A549 (cell line): ENCODE results near the gene CTR9. TPM values are rescaled to one million over a fixed set of nuclear protein-coding genes. Genes with fewer than 3 reads are reported as not detected.

ENCODE experiments used
- ATAC-seq, 2 experiments: fragments of 200-7000 bp in 1 of 2; fragments of >200 bp in 1 of 2; cut with Nextera tagmentation in 1 of 2; cut with Tn5 transposase in 1 of 2; 3 replicates each; pipeline versions ENCODE4 v1.8.0 to v1.9.1; 2018 to 2020; ENCODE audit warnings: mild to moderate bottlenecking in 1 of 2, moderate library complexity in 1 of 2
- CTCF ChIA-PET: fragments of 300-600 bp; sonication (Branson Sonifier 250); formaldehyde crosslinking; extraction: SDS; loops from one replicate; lab custom pipeline; 2021; ENCODE audit warnings: antibody characterized with exemption, inconsistent platforms; lab: Yijun Ruan, JAX
- POLR2A ChIA-PET: fragments of 350-600 bp; formaldehyde crosslinking; extraction: SDS; loops from one replicate; lab custom pipeline; 2021; ENCODE audit warnings: antibody characterized with exemption, inconsistent platforms; lab: Yijun Ruan, JAX
- DNase-seq, 2 experiments: peaks; one replicate each; pipeline versions ENCODE4 v3.0.0 to v3.0.0-alpha.2; 2011 to 2016; ENCODE audit warnings: low read depth in 1 of 2, low spot score in 1 of 2
- FAIRE-seq: peaks from 2 replicates; lab custom pipeline; 2011; peaks lifted over from hg19 to GRCh38; lab: Jason Lieb, UNC
- H3K27ac ChIP-seq, 2 experiments: fragments of >200 bp; sonication (Bioruptor Twin); formaldehyde crosslinking; 3 replicates each; pipeline ENCODE4 v1.5.1; 2016 to 2017
- H3K4me1 ChIP-seq: fragments of >200 bp; sonication (Bioruptor Twin); formaldehyde crosslinking; 3 replicates; pipeline ENCODE4 v1.6.1; 2016
- H3K4me2 ChIP-seq: fragments of >200 bp; sonication (Bioruptor Twin); formaldehyde crosslinking; 3 replicates; pipeline ENCODE4 v1.6.1; 2016
- H3K4me3 ChIP-seq: fragments of >200 bp; sonication (Bioruptor Twin); formaldehyde crosslinking; 3 replicates; pipeline ENCODE4 v1.5.1; 2016
- H3K9me3 ChIP-seq: fragments of >200 bp; sonication (Bioruptor Twin); formaldehyde crosslinking; 3 replicates; pipeline ENCODE4 v1.6.1; 2016
- ATOH8 ChIP-seq: fragments of 250-450 bp; sonication (Bioruptor Pico); IDR thresholded peaks from 2 replicates; pipeline ENCODE4 v1.5.0; 2020; ENCODE audit warnings: low read depth, mild to moderate bottlenecking, moderate library complexity
- BCL3 ChIP-seq: fragments of >200 bp; sonication (Bioruptor Twin); formaldehyde crosslinking; IDR thresholded peaks from 3 replicates; pipeline ENCODE4 v1.6.1; 2016
- BHLHE40 ChIP-seq: IDR thresholded peaks from 2 replicates; pipeline ENCODE4 v1.6.1; 2012; ENCODE audit warnings: low read depth, low read length, inconsistent platforms
- CEBPB ChIP-seq, 2 experiments: fragments of >200 bp in 1 of 2; sonication (Bioruptor Twin) in 1 of 2; formaldehyde crosslinking in 1 of 2; IDR thresholded peaks; 2 replicates each; pipeline ENCODE4 v1.6.1; 2012 to 2016
- CTCF ChIP-seq: fragments of >200 bp; sonication (Bioruptor Twin); formaldehyde crosslinking; IDR thresholded peaks from 3 replicates; pipeline ENCODE4 v1.5.1; 2016
- EP300 ChIP-seq, 2 experiments: fragments of >200 bp; sonication (Bioruptor Twin); formaldehyde crosslinking; IDR thresholded peaks; 2 replicates in 1 of 2; 3 replicates in 1 of 2; pipeline ENCODE4 v1.6.1; 2016 to 2017
- ESRRA ChIP-seq: fragments of 150-350 bp; IDR thresholded peaks from 2 replicates; pipeline ENCODE4 v1.6.1; 2014; ENCODE audit warnings: mild to moderate bottlenecking, low read length, borderline replicate concordance
- FOSL2 ChIP-seq, 2 experiments: fragments of 450-650 bp in 1 of 2; fragments of >200 bp in 1 of 2; sonication (Bioruptor Twin) in 1 of 2; formaldehyde crosslinking; IDR thresholded peaks; 2 replicates each; pipeline versions ENCODE4 v1.5.0 to v1.6.1; 2016 to 2020; ENCODE audit warnings: mild to moderate bottlenecking in 1 of 2, moderate library complexity in 1 of 2
- GATA3 ChIP-seq: IDR thresholded peaks from 2 replicates; pipeline ENCODE4 v1.6.1; 2012; ENCODE audit warnings: borderline replicate concordance
- HOXB13 ChIP-seq: fragments of 250-450 bp; sonication (Bioruptor Pico); IDR thresholded peaks from 2 replicates; pipeline ENCODE4 v1.5.0; 2020; ENCODE audit warnings: low read depth, mild to moderate bottlenecking, moderate library complexity
- JUN ChIP-seq, 2 experiments: fragments of >200 bp; sonication (Bioruptor Twin); formaldehyde crosslinking; IDR thresholded peaks; 2 replicates in 1 of 2; 3 replicates in 1 of 2; pipeline ENCODE4 v1.6.1; 2016 to 2017
- JUNB ChIP-seq: fragments of >200 bp; sonication (Bioruptor Twin); formaldehyde crosslinking; IDR thresholded peaks from 2 replicates; pipeline ENCODE4 v1.6.1; 2016
- KDM5A ChIP-seq: fragments of 200-600 bp; sonication (generic); IDR thresholded peaks from 2 replicates; pipeline ENCODE4 v1.6.1; 2016; ENCODE audit warnings: antibody characterized with exemption, mild to moderate bottlenecking
- MAFK ChIP-seq: fragments of 450-650 bp; IDR thresholded peaks from 2 replicates; pipeline ENCODE4 v1.6.1; 2014; ENCODE audit not compliant: partially characterized antibody
- MAZ ChIP-seq: fragments of 150-350 bp; IDR thresholded peaks from 2 replicates; pipeline ENCODE4 v1.6.1; 2014; ENCODE audit warnings: antibody characterized with exemption, low read depth, low read length, borderline replicate concordance
- RAD21 ChIP-seq, 2 experiments: fragments of >200 bp in 1 of 2; sonication (Bioruptor Twin) in 1 of 2; formaldehyde crosslinking in 1 of 2; IDR thresholded peaks in 1 of 2; conservative IDR thresholded peaks in 1 of 2; 2 replicates in 1 of 2; 3 replicates in 1 of 2; pipeline ENCODE4 v1.6.1; 2012 to 2018; ENCODE audit warnings: inconsistent platforms in 1 of 2
- SMC3 ChIP-seq: fragments of >200 bp; sonication (Bioruptor Twin); formaldehyde crosslinking; IDR thresholded peaks from 3 replicates; pipeline ENCODE4 v1.6.1; 2018; ENCODE audit warnings: inconsistent platforms
- ZFP36 ChIP-seq: fragments of 450-650 bp; IDR thresholded peaks from 2 replicates; pipeline ENCODE4 v1.6.1; 2014; ENCODE audit warnings: borderline replicate concordance; ENCODE audit not compliant: partially characterized antibody
- WGBS: methylation state at CpG from one replicate; pipeline ENCODE4 v1.1.6; 2017; ENCODE audit errors: missing lambda C conversion rate; 5-methylcytosine and 5-hydroxymethylcytosine counted together
- polyA plus RNA-seq, 4 experiments: library from polyadenylated mRNA; depleted of rRNA in 3 of 4; stranded (reverse); fragments of >200 nt; fragmentation: RNase III in 1 of 4; extraction: RNeasy Plus Mini Kit Qiagen cat#74134 plus additional on column Dnase treatment in 1 of 4; gene quantifications; 2 replicates in 3 of 4; 3 replicates in 1 of 4; pipeline ENCODE4 v1.2.3, GENCODE V29; 2011 to 2017
- TF ChIP-seq, protein P1 (sequence below): IDR thresholded peaks from 2 replicates; pipeline ENCODE4 v1.6.1; 2012

CTR9 gene
- polyA plus RNA-seq, 2 of the 4 experiments (the other 2 are of a cell fraction), result 24.8 to 35.0 TPM

DNA sequence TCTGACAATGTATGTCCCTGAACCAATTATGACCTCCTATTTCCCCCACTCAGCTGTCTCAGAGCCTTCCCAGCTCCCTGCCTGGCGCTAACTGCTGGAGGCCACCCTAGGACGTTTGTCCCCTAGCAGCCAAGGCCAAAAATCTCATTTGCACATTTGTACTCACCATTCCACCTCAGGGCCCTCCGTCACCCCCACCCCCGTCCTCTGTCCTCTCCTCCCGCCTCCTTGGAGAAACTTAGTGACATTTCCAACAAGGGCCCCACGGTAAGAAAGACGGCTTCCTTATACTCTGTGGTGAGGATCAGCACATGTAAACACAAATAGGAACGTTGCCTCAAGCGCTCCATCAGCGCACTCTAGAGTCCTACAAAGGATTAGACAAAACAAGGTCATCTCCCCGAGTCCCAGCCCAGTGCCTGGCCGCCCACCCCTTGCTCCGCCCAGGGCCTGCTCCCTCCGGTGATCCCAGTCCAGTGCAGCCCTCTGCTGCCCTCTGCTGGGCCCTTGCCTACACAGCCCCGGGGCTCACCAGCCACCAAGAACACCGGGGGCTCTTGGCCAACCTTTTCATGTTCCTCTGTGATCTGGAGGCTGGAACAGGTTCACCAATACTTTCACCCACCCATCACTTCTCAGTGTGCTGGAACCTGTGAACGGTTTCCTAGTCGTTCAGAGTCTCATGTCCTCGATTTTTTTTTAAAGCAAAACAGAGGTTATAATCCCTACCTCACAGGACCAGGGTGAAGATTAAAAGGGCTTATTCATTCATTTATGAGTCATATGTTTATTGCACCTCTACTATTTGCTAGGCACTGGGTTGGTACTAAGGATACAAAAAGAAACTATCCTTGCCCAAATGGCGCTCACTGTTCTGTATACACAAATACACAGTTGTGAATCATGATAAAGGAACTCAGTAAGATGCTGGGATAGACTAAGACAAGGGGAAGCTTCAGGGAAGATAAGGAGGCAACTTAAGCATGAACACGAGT is 15.3 kb upstream of the CTR9 start:
- FAIRE-seq (peak; percentile 54), ATAC-seq (peak; percentile 98 to 99), DNase-seq (peak; percentile 93 to 97)
- ChIA-PET POLR2A (interaction anchor here (0.6 to 0.9 kb wide), 2 partner anchors 195 to 431 kb away, joined by 3 read pairs; partner anchors contain the start of genes ADM and RNF141), CTCF (interaction anchor here (0.6 to 6.3 kb wide), 61 partner anchors 8 to 977 kb away, joined by 3 to 51 read pairs (median 4); partner anchors contain the start of genes AMPD3, IRAG1 and RNF141)
- Histone ChIP-seq H3K27ac (peak overlapping the region; percentile 77 to 88), H3K9me3 (no peaks in the 10 kb centered on the region), H3K4me1 (peaks cover 13% of the 10 kb centered on the region), H3K4me3 (peak overlapping the region; percentile 27), H3K4me2 (peak overlapping the region; percentile 71)
- TF ChIP-seq JUNB (peak; percentile 75), MAZ (peak; percentile 53; the same call in 1 of the 2 replicates), HOXB13 (no peak), ESRRA (no peak), SMC3 (peak; percentile 99), MAFK (peak; percentile 9), JUN (IDR thresholded peaks at IDR 0.05) (peak; percentile 27 to 64; a peak in 2 of 5 replicates), ATOH8 (CRISPR knock-in tag) (no peak), KDM5A (0 out of 2 replicates have a peak, but pooled peaks have one; percentile 47), FOSL2 (IDR thresholded peaks at IDR 0.05) (no peak; the same call in none of the 2 replicates), FOSL2 (CRISPR knock-in tag; IDR thresholded peaks at IDR 0.05) (peak; percentile 91), RAD21 (conservative IDR thresholded peaks at IDR 0.05 in 1 of 2, IDR thresholded peaks at IDR 0.05 in 1 of 2) (peak; percentile 98 to 100), CEBPB (IDR thresholded peaks at IDR 0.05) (peak in 1 of 2 experiments; percentile 40; a peak in 2 of 4 replicates), CTCF (peak; percentile 99), BHLHE40 (0 out of 2 replicates have a peak, but pooled peaks have one; percentile 27), GATA3 (0 out of 2 replicates have a peak, but pooled peaks have one; percentile 39)
- TF ChIP-seq, protein P1, sequence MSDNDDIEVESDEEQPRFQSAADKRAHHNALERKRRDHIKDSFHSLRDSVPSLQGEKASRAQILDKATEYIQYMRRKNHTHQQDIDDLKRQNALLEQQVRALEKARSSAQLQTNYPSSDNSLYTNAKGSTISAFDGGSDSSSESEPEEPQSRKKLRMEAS, result peak; percentile 69
- 4% methylated on average over 19 of the region's 21 CpGs for WGBS

DNA sequence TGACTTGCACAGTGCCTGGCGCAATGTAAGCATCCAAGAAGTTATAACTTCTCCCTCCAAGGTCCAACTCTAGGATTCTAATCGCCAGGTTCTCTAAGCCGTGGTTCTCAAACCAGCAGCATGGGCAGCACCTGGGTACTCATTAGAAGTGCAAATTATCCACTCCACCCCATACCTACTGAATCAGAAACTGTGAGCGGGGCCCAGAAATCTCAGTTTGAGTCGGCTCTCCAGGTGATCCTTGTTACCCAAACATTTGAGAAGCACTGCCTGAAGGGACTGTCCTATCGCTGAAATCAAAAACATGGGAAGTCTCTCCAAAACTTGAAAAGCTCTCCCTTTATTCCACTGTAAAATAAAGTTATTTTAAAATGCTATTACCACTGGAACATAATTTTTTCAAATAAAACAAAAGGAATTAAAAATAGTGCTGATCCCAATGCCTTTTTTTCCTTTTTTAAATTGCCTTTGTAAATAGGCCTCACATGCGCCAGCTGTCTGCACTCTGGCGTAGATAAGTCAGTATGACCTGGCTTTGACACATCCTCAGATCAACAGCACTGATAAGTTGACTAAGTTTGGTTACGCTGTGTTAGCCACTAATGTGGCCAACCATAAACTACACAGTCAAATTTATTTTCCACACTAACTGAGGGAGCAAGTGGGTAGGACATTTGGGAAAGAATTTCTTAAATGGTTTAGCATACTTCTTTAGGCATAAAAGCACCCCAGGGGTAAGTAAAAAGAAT is 8.4 kb upstream of the CTR9 start:
- no peak for TF ChIP-seq MAZ
- no peak for TF ChIP-seq ZFP36
- no peak for TF ChIP-seq CTCF
- TF ChIP-seq EP300 (IDR thresholded peaks at IDR 0.05), result no peak
- no peak for TF ChIP-seq BCL3
- TF ChIP-seq GATA3, result peak; percentile 32; the same call in 1 of the 2 replicates
- H3K4me2 ChIP-seq, result no peak overlapping the region
- no peaks in the 10 kb centered on the region for H3K9me3 ChIP-seq
- DNase-seq (no peak), ATAC-seq (no peak), FAIRE-seq (no peak)
- ChIA-PET POLR2A (interaction anchor here (1.7 kb wide), 1 partner anchor 8 kb away, joined by 6 read pairs; the partner anchor contains the start of gene CTR9), CTCF (interaction anchor here (1.1 to 1.2 kb wide), 3 partner anchors 228 to 337 kb away, joined by 3 to 4 read pairs (median 3); no protein-coding TSS in a partner anchor)
- H3K27ac ChIP-seq, result no peak overlapping the region
- no peaks in the 10 kb centered on the region for H3K4me1 ChIP-seq
- no peak overlapping the region for H3K4me3 ChIP-seq
- 66% methylated on average over 9 of the region's 9 CpGs for WGBS
